ENCODE measurements around the gene YIF1A.

Gene YIF1A

GRCh38 chr11:66288671-66289547 lies at the start of gene YIF1A:
Gene YIF1A (minus strand): TSS chr11:66289143. CDS start chr11:66288985, 158 bp downstream.
- no peak for TF ChIP-seq CTCF (IDR thresholded peaks at IDR 0.05)

- TF ChIP-seq CTCF (IDR thresholded peaks at IDR 0.05) = no peak
Observed at GRCh38 chr11:66337103-66337899, 48.4 kb upstream of the YIF1A start.

GRCh38 chr11:66336234-66337102 lies 47.5 kb upstream of the YIF1A start, which contains the start of gene RIN1:
Gene RIN1 (minus strand): TSS chr11:66336434. CDS start chr11:66336402, 32 bp downstream.
- peak; percentile 41; the same call in 1 of the 2 replicates for TF ChIP-seq CTCF (IDR thresholded peaks at IDR 0.05)

GRCh38 chr11:66335531-66336233 lies 46.7 kb upstream of the YIF1A start:
- TF ChIP-seq CTCF (IDR thresholded peaks at IDR 0.05) = no peak

- no peak for TF ChIP-seq CTCF (IDR thresholded peaks at IDR 0.05)
Observed at GRCh38 chr11:66334605-66335442, 45.9 kb upstream of the YIF1A start.

GRCh38 chr11:66333896-66334604 lies 45.1 kb upstream of the YIF1A start:
- no peak for TF ChIP-seq CTCF (IDR thresholded peaks at IDR 0.05)
